Progenitor cell of endocrine pancreas (in vitro differentiated cells): ENCODE measurements around the gene KIR3DL1. TPM values are rescaled to one million over a fixed set of nuclear protein-coding genes. Genes with fewer than 3 reads are reported as not detected.
"Not testable (repeated sequence)": the region's sequence is repeated elsewhere in the genome, so short reads cannot be mapped to it uniquely, and the experiment has no call there.

Experiments used
- DNase-seq: peaks from one replicate; pipeline ENCODE4 v3.0.0; 2021; ENCODE audit warnings: low spot score; ENCODE audit not compliant: unreplicated experiment
- H3K27ac Mint-ChIP-seq: 2 replicates; pipeline ENCODE4 v1.8.0; 2021; ENCODE audit warnings: mild to moderate bottlenecking, moderate library complexity, mixed read lengths
- H3K27me3 Mint-ChIP-seq: 2 replicates; pipeline ENCODE4 v1.8.0; 2021; ENCODE audit warnings: mixed read lengths
- H3K36me3 Mint-ChIP-seq: 2 replicates; pipeline ENCODE4 v1.8.0; 2022; ENCODE audit warnings: mixed read lengths; ENCODE audit not compliant: insufficient read depth
- H3K4me1 Mint-ChIP-seq: 2 replicates; pipeline ENCODE4 v1.8.0; 2021; ENCODE audit warnings: low read depth, mixed read lengths
- H3K4me3 Mint-ChIP-seq: 2 replicates; pipeline ENCODE4 v1.8.0; 2021; ENCODE audit warnings: low read depth, mild to moderate bottlenecking, moderate library complexity, mixed read lengths
- H3K9me3 Mint-ChIP-seq: 2 replicates; pipeline ENCODE4 v1.8.0; 2021; ENCODE audit warnings: low read depth, mixed read lengths
- CTCF ChIP-seq: fragments of 200-600 bp; sonication (generic); IDR thresholded peaks from one replicate; pipeline ENCODE4 v1.5.0; 2021; ENCODE audit warnings: antibody characterized with exemption, mild to moderate bottlenecking; ENCODE audit not compliant: unreplicated experiment
- total RNA-seq: library from RNA; stranded (reverse); gene quantifications from 2 replicates; pipeline ENCODE4 v1.2.1, GENCODE V29; 2021

KIR3DL1 gene
- total RNA-seq, 1 donor from 2014 or later = not detected

GRCh38 chr19:54817670-54818536 is 1.6 kb downstream of the KIR3DL1 start:
- Mint-ChIP-seq H3K4me1 (no peaks in the 10 kb centered on the region), H3K27me3 (no peaks in the 10 kb centered on the region), H3K27ac (no peak overlapping the region), H3K4me3 (no peak overlapping the region), H3K9me3 (peaks cover 67% of the 10 kb centered on the region), H3K36me3 (peaks cover 5% of the 10 kb centered on the region)
- no peak for DNase-seq
- TF ChIP-seq CTCF = no peak

- H3K36me3 Mint-ChIP-seq, H3K4me1 Mint-ChIP-seq, H3K27me3 Mint-ChIP-seq, H3K4me3 Mint-ChIP-seq, H3K27ac Mint-ChIP-seq, DNase-seq: not testable (repeated sequence)
- peaks cover 45% of the 10 kb centered on the region for H3K9me3 Mint-ChIP-seq
Measured at GRCh38 chr19:54824416-54824815, 8.1 kb downstream of the KIR3DL1 start.

- not testable (repeated sequence) for H3K4me3 Mint-ChIP-seq
Measured at GRCh38 chr19:54825326-54825725, 9.1 kb downstream of the KIR3DL1 start.

GRCh38 chr19:54828064-54828463 is 11.8 kb downstream of the KIR3DL1 start:
- not testable (repeated sequence) for H3K4me1 Mint-ChIP-seq, H3K27ac Mint-ChIP-seq, H3K4me3 Mint-ChIP-seq, H3K27me3 Mint-ChIP-seq, DNase-seq, H3K36me3 Mint-ChIP-seq
- H3K9me3 Mint-ChIP-seq = peaks cover 49% of the 10 kb centered on the region

More at GRCh38 chr19:54825326-54825725, 9.1 kb downstream of the KIR3DL1 start:
- peaks cover 43% of the 10 kb centered on the region for H3K9me3 Mint-ChIP-seq
- not testable (repeated sequence) for H3K36me3 Mint-ChIP-seq, H3K27ac Mint-ChIP-seq, H3K27me3 Mint-ChIP-seq, DNase-seq, H3K4me1 Mint-ChIP-seq

- not testable (repeated sequence) for H3K4me3 Mint-ChIP-seq, H3K27me3 Mint-ChIP-seq, H3K4me1 Mint-ChIP-seq, DNase-seq, H3K27ac Mint-ChIP-seq, H3K36me3 Mint-ChIP-seq
- peaks cover 46% of the 10 kb centered on the region for H3K9me3 Mint-ChIP-seq
Measured at GRCh38 chr19:54832496-54832895, 16.2 kb downstream of the KIR3DL1 start, which contains the start of gene KIR2DS4. Gene KIR2DS4 (plus strand): TSS chr19:54832676.

- H3K4me3 Mint-ChIP-seq, H3K27me3 Mint-ChIP-seq, H3K4me1 Mint-ChIP-seq, H3K36me3 Mint-ChIP-seq, DNase-seq, H3K27ac Mint-ChIP-seq: not testable (repeated sequence)
- H3K9me3 Mint-ChIP-seq = peaks cover 50% of the 10 kb centered on the region
Measured at GRCh38 chr19:54835126-54835525, 18.9 kb downstream of the KIR3DL1 start.

GRCh38 chr19:54837522-54837921 is 21.3 kb downstream of the KIR3DL1 start:
- H3K27me3 Mint-ChIP-seq, DNase-seq, H3K27ac Mint-ChIP-seq, H3K4me1 Mint-ChIP-seq, H3K4me3 Mint-ChIP-seq, H3K36me3 Mint-ChIP-seq: not testable (repeated sequence)
- H3K9me3 Mint-ChIP-seq = peaks cover 33% of the 10 kb centered on the region

GRCh38 chr19:54843171-54843570 is 26.9 kb downstream of the KIR3DL1 start:
- DNase-seq, H3K4me1 Mint-ChIP-seq, H3K27me3 Mint-ChIP-seq, H3K4me3 Mint-ChIP-seq, H3K36me3 Mint-ChIP-seq, H3K27ac Mint-ChIP-seq: not testable (repeated sequence)
- H3K9me3 Mint-ChIP-seq = peaks cover 41% of the 10 kb centered on the region

- H3K27ac Mint-ChIP-seq, DNase-seq, H3K4me1 Mint-ChIP-seq, H3K27me3 Mint-ChIP-seq, H3K36me3 Mint-ChIP-seq, H3K4me3 Mint-ChIP-seq: not testable (repeated sequence)
- H3K9me3 Mint-ChIP-seq = peaks cover 61% of the 10 kb centered on the region
Measured at GRCh38 chr19:54850061-54850640, 33.9 kb downstream of the KIR3DL1 start, which contains the start of gene KIR3DL2. Gene KIR3DL2 (plus strand): TSS chr19:54850443. CDS start chr19:54850476, 33 bp downstream.
